GM21515 (cell line): ENCODE data around the gene CARMIL1.

Experiments used
- ATAC-seq: cut with Tn5 transposase; IDR thresholded peaks from one replicate; pipeline ENCODE4 v1.9.1; 2021; ENCODE audit not compliant: unreplicated experiment

The CARMIL1 gene

GRCh38 chr6:25497383-25498040 is 218.3 kb downstream of the CARMIL1 start:
- no peak for ATAC-seq

- no peak for ATAC-seq
These were observed 219.3 kb downstream of the CARMIL1 start for GRCh38 chr6:25498505-25498904.

- ATAC-seq, result no peak
These were observed 220.6 kb downstream of the CARMIL1 start for GRCh38 chr6:25499615-25500235.

- no peak for ATAC-seq
These were observed 224.5 kb downstream of the CARMIL1 start for GRCh38 chr6:25503686-25504085.

- no peak for ATAC-seq
These were observed 225.5 kb downstream of the CARMIL1 start for GRCh38 chr6:25504661-25505060.

GRCh38 chr6:25506020-25506419 is 226.8 kb downstream of the CARMIL1 start:
- no peak for ATAC-seq

- no peak for ATAC-seq
These were observed 228.9 kb downstream of the CARMIL1 start for GRCh38 chr6:25508051-25508450.

- no peak for ATAC-seq
These were observed 232.2 kb downstream of the CARMIL1 start for GRCh38 chr6:25511376-25511775.

- ATAC-seq, result no peak
These were observed 233.4 kb downstream of the CARMIL1 start for GRCh38 chr6:25512560-25512959.

GRCh38 chr6:25519856-25520255 is 240.7 kb downstream of the CARMIL1 start:
- ATAC-seq, result no peak

- ATAC-seq, result no peak
These were observed 245.4 kb downstream of the CARMIL1 start for GRCh38 chr6:25524542-25524941.

- no peak for ATAC-seq
These were observed 245.9 kb downstream of the CARMIL1 start for GRCh38 chr6:25525078-25525477.

- no peak for ATAC-seq
These were observed 255.9 kb downstream of the CARMIL1 start for GRCh38 chr6:25534942-25535631.

- ATAC-seq, result no peak
These were observed 256.6 kb downstream of the CARMIL1 start for GRCh38 chr6:25535632-25536225.

GRCh38 chr6:25536781-25537180 is 257.6 kb downstream of the CARMIL1 start:
- ATAC-seq, result no peak

- no peak for ATAC-seq
These were observed 258.3 kb downstream of the CARMIL1 start for GRCh38 chr6:25537349-25538018.

- ATAC-seq, result no peak
These were observed 262.1 kb downstream of the CARMIL1 start for GRCh38 chr6:25541228-25541627.

GRCh38 chr6:25542984-25543910 is 264.1 kb downstream of the CARMIL1 start:
- no peak for ATAC-seq

- no peak for ATAC-seq
These were observed 265.7 kb downstream of the CARMIL1 start for GRCh38 chr6:25544833-25545232.

GRCh38 chr6:25547797-25548196 is 268.6 kb downstream of the CARMIL1 start:
- no peak for ATAC-seq
